ENCODE results near the gene SORT1. TPM values are rescaled to one million over a fixed set of nuclear protein-coding genes. Genes with fewer than 3 reads are reported as not detected.
A peak's percentile ranks its signal among the peaks of the same experiment; 100 is the strongest.
"Not testable (repeated sequence)": the region's sequence is repeated elsewhere in the genome, so short reads cannot be mapped to it uniquely, and the experiment has no call there.

Gene SORT1
- 1 to 10 TPM in 1 of 2 donors, under 1 TPM in 1; 0.57 to 2.6 TPM for total RNA-seq
- 0.53 to 2.8 reads per million in 2 donors for total RNA-seq

- H3K9me3 ChIP-seq (ENCODE audit: control insufficient read depth, low read length, poor library complexity, severe bottlenecking): no peaks in the 10 kb centered on the region
- ATAC-seq: peak; percentile 94
- peak; percentile 21 to 46 (median 35) for DNase-seq
- Mint-ChIP-seq H3K4me3 (peak within 1 kb of the TSS; percentile 87), H3K27me3 (peaks cover 46% of the 10 kb centered on the region), H3K36me3 (ENCODE audit: low read depth) (peaks cover under 1% of the 10 kb centered on the region), H3K4me1 (peaks cover 2% of the 10 kb centered on the region), H3K27ac (no peak within 1 kb of the TSS)
Observed at GRCh38 chr1:109397581-109398342, at the start of gene SORT1. SORT1 (minus strand) TSS chr1:109397918; CDS start chr1:109397892, 26 bp downstream.

GRCh38 chr1:109445949-109446695, 48.4 kb upstream of the SORT1 start:
- not testable (repeated sequence) for ATAC-seq; H3K4me3 Mint-ChIP-seq; H3K9me3 ChIP-seq (ENCODE audit: control insufficient read depth, low read length, poor library complexity, severe bottlenecking); H3K36me3 Mint-ChIP-seq (ENCODE audit: low read depth); DNase-seq; H3K4me1 Mint-ChIP-seq; H3K27ac Mint-ChIP-seq
- peaks cover 31% of the 10 kb centered on the region for H3K27me3 Mint-ChIP-seq

- H3K9me3 ChIP-seq (ENCODE audit: control insufficient read depth, low read length, poor library complexity, severe bottlenecking): no peaks in the 10 kb centered on the region
- Mint-ChIP-seq H3K36me3 (ENCODE audit: low read depth) (no peaks in the 10 kb centered on the region), H3K27me3 (peaks cover 20% of the 10 kb centered on the region), H3K27ac (no peak overlapping the region), H3K4me3 (no peak overlapping the region), H3K4me1 (peaks cover 3% of the 10 kb centered on the region)
- DNase-seq (no peak), ATAC-seq (no peak)
Observed at GRCh38 chr1:109444346-109444745, 46.6 kb upstream of the SORT1 start.

GRCh38 chr1:109443476-109443875, 45.8 kb upstream of the SORT1 start:
- Mint-ChIP-seq H3K4me1 (peaks cover 3% of the 10 kb centered on the region), H3K36me3 (ENCODE audit: low read depth) (no peaks in the 10 kb centered on the region)

GRCh38 chr1:109441069-109441468, 43.4 kb upstream of the SORT1 start:
- H3K36me3 Mint-ChIP-seq (ENCODE audit: low read depth): no peaks in the 10 kb centered on the region
- no peaks in the 10 kb centered on the region for H3K4me1 Mint-ChIP-seq
- ATAC-seq (no peak), DNase-seq (no peak)
- peaks cover 10% of the 10 kb centered on the region for H3K27me3 Mint-ChIP-seq
- no peak overlapping the region for H3K4me3 Mint-ChIP-seq
- no peak overlapping the region for H3K27ac Mint-ChIP-seq
- H3K9me3 ChIP-seq (ENCODE audit: control insufficient read depth, low read length, poor library complexity, severe bottlenecking): no peaks in the 10 kb centered on the region

More at GRCh38 chr1:109443476-109443875, 45.8 kb upstream of the SORT1 start:
- Mint-ChIP-seq H3K27ac (no peak overlapping the region), H3K27me3 (peaks cover 20% of the 10 kb centered on the region), H3K4me3 (no peak overlapping the region)
- no peaks in the 10 kb centered on the region for H3K9me3 ChIP-seq (ENCODE audit: control insufficient read depth, low read length, poor library complexity, severe bottlenecking)
- DNase-seq (no peak), ATAC-seq (no peak)

- Mint-ChIP-seq H3K4me1 (no peaks in the 10 kb centered on the region), H3K27ac (no peak overlapping the region), H3K4me3 (no peak overlapping the region), H3K36me3 (ENCODE audit: low read depth) (no peaks in the 10 kb centered on the region), H3K27me3 (peaks cover 11% of the 10 kb centered on the region)
- H3K9me3 ChIP-seq (ENCODE audit: control insufficient read depth, low read length, poor library complexity, severe bottlenecking): no peaks in the 10 kb centered on the region
- DNase-seq (no peak), ATAC-seq (no peak)
Observed at GRCh38 chr1:109438798-109439297, 41.1 kb upstream of the SORT1 start.

- no peaks in the 10 kb centered on the region for H3K36me3 Mint-ChIP-seq (ENCODE audit: low read depth)
- H3K9me3 ChIP-seq (ENCODE audit: control insufficient read depth, low read length, poor library complexity, severe bottlenecking): no peaks in the 10 kb centered on the region
- DNase-seq (no peak), ATAC-seq (no peak)
- no peak overlapping the region for H3K4me3 Mint-ChIP-seq
- no peaks in the 10 kb centered on the region for H3K4me1 Mint-ChIP-seq
- H3K27me3 Mint-ChIP-seq: peaks cover 16% of the 10 kb centered on the region
- no peak overlapping the region for H3K27ac Mint-ChIP-seq
Observed at GRCh38 chr1:109434484-109434883, 36.8 kb upstream of the SORT1 start.

GRCh38 chr1:109433322-109433721, 35.6 kb upstream of the SORT1 start:
- no peaks in the 10 kb centered on the region for H3K4me1 Mint-ChIP-seq
- no peaks in the 10 kb centered on the region for H3K9me3 ChIP-seq (ENCODE audit: control insufficient read depth, low read length, poor library complexity, severe bottlenecking)
- ATAC-seq: no peak
- no peak overlapping the region for H3K4me3 Mint-ChIP-seq
- no peaks in the 10 kb centered on the region for H3K36me3 Mint-ChIP-seq (ENCODE audit: low read depth)
- H3K27me3 Mint-ChIP-seq: peaks cover 16% of the 10 kb centered on the region
- DNase-seq: no peak
- no peak overlapping the region for H3K27ac Mint-ChIP-seq

GRCh38 chr1:109432336-109432735, 34.6 kb upstream of the SORT1 start:
- no peaks in the 10 kb centered on the region for H3K9me3 ChIP-seq (ENCODE audit: control insufficient read depth, low read length, poor library complexity, severe bottlenecking)
- Mint-ChIP-seq H3K4me3 (no peak overlapping the region), H3K4me1 (peaks cover 1% of the 10 kb centered on the region), H3K27me3 (peaks cover 16% of the 10 kb centered on the region), H3K36me3 (ENCODE audit: low read depth) (no peaks in the 10 kb centered on the region), H3K27ac (no peak overlapping the region)
- ATAC-seq: no peak
- DNase-seq: no peak

GRCh38 chr1:109427171-109427467, 29.4 kb upstream of the SORT1 start:
- peak overlapping the region; percentile 95 for H3K4me3 Mint-ChIP-seq
- H3K9me3 ChIP-seq (ENCODE audit: control insufficient read depth, low read length, poor library complexity, severe bottlenecking): no peaks in the 10 kb centered on the region
- H3K4me1 Mint-ChIP-seq: peaks cover 21% of the 10 kb centered on the region
- H3K27ac Mint-ChIP-seq: peak overlapping the region; percentile 96
- DNase-seq: no peak
- H3K36me3 Mint-ChIP-seq (ENCODE audit: low read depth): peaks cover 2% of the 10 kb centered on the region
- H3K27me3 Mint-ChIP-seq: no peaks in the 10 kb centered on the region
- ATAC-seq: no peak

GRCh38 chr1:109426281-109427170, 28.8 kb upstream of the SORT1 start, which contains the start of gene PSMA5:
PSMA5 (minus strand) TSS chr1:109426448; CDS start chr1:109426330, 118 bp downstream.
- peaks cover 2% of the 10 kb centered on the region for H3K36me3 Mint-ChIP-seq (ENCODE audit: low read depth)
- ATAC-seq (peak; percentile 94), DNase-seq (peak; percentile 83 to 92 (median 89))
- peak within 1 kb of the TSS; percentile 95 for H3K4me3 Mint-ChIP-seq
- peak within 1 kb of the TSS; percentile 96 for H3K27ac Mint-ChIP-seq
- no peaks in the 10 kb centered on the region for H3K27me3 Mint-ChIP-seq
- peaks cover 24% of the 10 kb centered on the region for H3K4me1 Mint-ChIP-seq
- no peaks in the 10 kb centered on the region for H3K9me3 ChIP-seq (ENCODE audit: control insufficient read depth, low read length, poor library complexity, severe bottlenecking)

GRCh38 chr1:109425391-109426280, 27.9 kb upstream of the SORT1 start:
- ATAC-seq (peak; percentile 39), DNase-seq (peak in 1 of 3 donors; percentile 41)
- no peaks in the 10 kb centered on the region for H3K27me3 Mint-ChIP-seq
- peaks cover 2% of the 10 kb centered on the region for H3K36me3 Mint-ChIP-seq (ENCODE audit: low read depth)
- H3K4me1 Mint-ChIP-seq: peaks cover 24% of the 10 kb centered on the region
- H3K4me3 Mint-ChIP-seq: peak overlapping the region; percentile 95
- H3K9me3 ChIP-seq (ENCODE audit: control insufficient read depth, low read length, poor library complexity, severe bottlenecking): no peaks in the 10 kb centered on the region
- peak overlapping the region; percentile 96 for H3K27ac Mint-ChIP-seq

Data from T-helper 17 cell (primary cell).